ENCODE measurements around the gene ZNF384. TPM values are rescaled to one million over a fixed set of nuclear protein-coding genes. Genes with fewer than 3 reads are reported as not detected.
A peak's percentile ranks its signal among the peaks of the same experiment; 100 is the strongest.

ZNF384 gene
- total and polyA plus RNA-seq, 10 donors, result 18.9 to 79.8 (median 50.0) TPM

GRCh38 chr12:6644903-6645302 lies 44.3 kb downstream of the ZNF384 start:
- Histone ChIP-seq H3K27ac (peak overlapping the region; percentile 27 to 83 (median 66)), H3K27me3 (replicated peaks in 1 of 7) (no peaks in the 10 kb centered on the region), H3K4me1 (peaks cover 17 to 61% (median 38%) of the 10 kb centered on the region in 6 donors), H3K36me3 (peaks cover 0 to 27% (median 19%) of the 10 kb centered on the region in 6 donors), H3K4me3 (peak overlapping the region in 1 of 8 donors; percentile 44), H3K9me3 (peaks cover 0 to 16% (median 4%) of the 10 kb centered on the region in 8 donors)
- no peak for DNase-seq
- WGBS, 5 donors, result 58 to 68% (median 65%) methylated on average over 5 of the region's 5 CpGs
- intact Hi-C loops (cut with DNase I; ENCODE audit: low total_unique reads), result no loop called here
- no peak for TF ChIP-seq POLR2A (IDR thresholded peaks at IDR 0.05)
- peak in 2 of 11 experiments; percentile 9 to 31 for TF ChIP-seq CTCF (IDR thresholded peaks at IDR 0.05 in 8 of 11, conservative IDR thresholded peaks at IDR 0.05 in 3 of 11)

GRCh38 chr12:6644257-6644596 lies 44.9 kb downstream of the ZNF384 start:
- peaks cover 0 to 20% (median 12%) of the 10 kb centered on the region in 6 donors for H3K36me3 ChIP-seq
- intact Hi-C loops (cut with DNase I; ENCODE audit: low total_unique reads), result no loop called here
- peak overlapping the region in 3 of 8 donors; percentile 5 to 44 (median 11) for H3K4me3 ChIP-seq
- TF ChIP-seq POLR2AphosphoS5 (IDR thresholded peaks at IDR 0.05) (peak in 2 of 3 donors; percentile 49 to 60), POLR2A (IDR thresholded peaks at IDR 0.05) (no peak), CTCF (IDR thresholded peaks at IDR 0.05 in 8 of 11, conservative IDR thresholded peaks at IDR 0.05 in 3 of 11) (no peak)
- H3K9me3 ChIP-seq, result peaks cover 0 to 16% (median 4%) of the 10 kb centered on the region in 8 donors
- peaks cover 20 to 68% (median 42%) of the 10 kb centered on the region in 6 donors for H3K4me1 ChIP-seq
- H3K27ac ChIP-seq, result peak overlapping the region in 7 of 8 donors; percentile 54 to 83 (median 67)
- DNase-seq, result no peak
- no peaks in the 10 kb centered on the region for H3K27me3 ChIP-seq (replicated peaks in 1 of 7)
- WGBS, 5 donors, result 17 to 28% (median 20%) methylated on average over 6 of the region's 6 CpGs

- Histone ChIP-seq H3K4me1 (peaks cover 22 to 73% (median 47%) of the 10 kb centered on the region in 6 donors), H3K9me3 (peaks cover 0 to 16% (median 4%) of the 10 kb centered on the region in 8 donors), H3K27me3 (replicated peaks in 1 of 7) (no peaks in the 10 kb centered on the region), H3K27ac (peak overlapping the region in 7 of 8 donors; percentile 54 to 83 (median 67)), H3K36me3 (peaks cover 0 to 15% (median 10%) of the 10 kb centered on the region in 6 donors), H3K4me3 (peak overlapping the region in 2 of 8 donors; percentile 11 to 44)
- TF ChIP-seq POLR2AphosphoS5 (IDR thresholded peaks at IDR 0.05), result peak in 2 of 3 donors; percentile 18 to 32
- TF ChIP-seq POLR2A (IDR thresholded peaks at IDR 0.05), result no peak
- no peak for TF ChIP-seq CTCF (IDR thresholded peaks at IDR 0.05 in 8 of 11, conservative IDR thresholded peaks at IDR 0.05 in 3 of 11)
- intact Hi-C loops (cut with DNase I; ENCODE audit: low total_unique reads), result no loop called here
- 36 to 67% (median 51%) methylated on average over 6 of the region's 6 CpGs for WGBS, 5 donors
- no peak for DNase-seq
Measured at GRCh38 chr12:6643569-6644256, 45.5 kb downstream of the ZNF384 start.

GRCh38 chr12:6641131-6641530 lies 48.0 kb downstream of the ZNF384 start:
- Histone ChIP-seq H3K27me3 (replicated peaks in 1 of 7) (no peaks in the 10 kb centered on the region), H3K4me3 (no peak overlapping the region), H3K36me3 (peaks cover 0 to 5% (median 0%) of the 10 kb centered on the region in 6 donors), H3K4me1 (peaks cover 29 to 80% (median 62%) of the 10 kb centered on the region in 6 donors), H3K9me3 (peaks cover 0 to 16% (median 4%) of the 10 kb centered on the region in 8 donors), H3K27ac (peak overlapping the region in 1 of 8 donors; percentile 84)
- 72 to 83% (median 76%) methylated on average over 4 of the region's 4 CpGs for WGBS, 5 donors
- no peak for DNase-seq
- no peak for TF ChIP-seq CTCF (IDR thresholded peaks at IDR 0.05 in 8 of 11, conservative IDR thresholded peaks at IDR 0.05 in 3 of 11)
- TF ChIP-seq POLR2A (IDR thresholded peaks at IDR 0.05), result no peak
- TF ChIP-seq POLR2AphosphoS5 (IDR thresholded peaks at IDR 0.05), result no peak
- intact Hi-C loops (cut with DNase I; ENCODE audit: low total_unique reads), result no loop called here
